ENCODE results near the gene SMYD3.

- TF ChIP-seq POLR2A (IDR thresholded peaks at IDR 0.05) (no peak), CTCF (IDR thresholded peaks at IDR 0.05) (no peak)
These were observed 293.1 kb downstream of the SMYD3 start for GRCh38 chr1:246213947-246214346.

Measured in adrenal gland (tissue), 5 donors.